ENCODE measurements around the gene MAGEL2. TPM values are rescaled to one million over a fixed set of nuclear protein-coding genes. Genes with fewer than 3 reads are reported as not detected.

The MAGEL2 gene
- total RNA-seq, 1 experiment from 2014 or later: not detected

- no peak overlapping the region for H3K4me2 ChIP-seq (ENCODE audit: low read length)
- ATAC-seq (peak; percentile 62), DNase-seq (ENCODE audit: low read depth, low spot score) (no peak)
- no peak overlapping the region for H2AFZ ChIP-seq (ENCODE audit: low read depth, low read length, poor library complexity, severe bottlenecking)
- BruUV-seq (replicated peaks): no TSS peak
- ChIA-PET POLR2A (no interaction called here), CTCF (interaction anchor here (1.1 kb wide), 1 partner anchor 131 kb away, joined by 6 read pairs; no protein-coding TSS in a partner anchor), RAD21 (ENCODE audit: low non-redundant PET in 1 of 2, low total read pairs in 2 of 2, uncharacterized antibody in 2 of 2, unreplicated experiment in 2 of 2) (no interaction called here)
- peak in 2 of 3 experiments; percentile 55 to 59; a peak in 4 of 6 replicates for TF ChIP-seq CTCF (IDR thresholded peaks at IDR 0.05 in 2 of 3, conservative IDR thresholded peaks at IDR 0.05 in 1 of 3; ENCODE audit: borderline replicate concordance in 1 of 3, insufficient read depth in 1 of 3, low read depth in 2 of 3, low read length in 2 of 3)
- TF ChIP-seq SIN3A (IDR thresholded peaks at IDR 0.05; ENCODE audit: low read depth): no peak
- no peaks in the 10 kb centered on the region for H3K9me3 ChIP-seq (ENCODE audit: control insufficient read depth in 1 of 2, insufficient read depth in 1 of 2, low read depth in 1 of 2, low read length in 2 of 2)
- intact Hi-C loops (cut with micrococcal nuclease): no loop called here
- H3K79me2 ChIP-seq (ENCODE audit: insufficient read depth, low read length): no peaks in the 10 kb centered on the region
- no peaks in the 10 kb centered on the region for H4K20me1 ChIP-seq (ENCODE audit: insufficient read depth)
- no peaks in the 10 kb centered on the region for H3K4me1 ChIP-seq (ENCODE audit: control insufficient read depth in 1 of 2, insufficient read depth in 2 of 2, low read length in 2 of 2)
- no peaks in the 10 kb centered on the region for H3K9me2 ChIP-seq (ENCODE audit: insufficient read depth)
- H3K27ac ChIP-seq (ENCODE audit: low read depth, low read length): no peak overlapping the region
- no peaks in the 10 kb centered on the region for H3K27me3 ChIP-seq (ENCODE audit: insufficient read depth, low read length)
- no peaks in the 10 kb centered on the region for H3K36me3 ChIP-seq (ENCODE audit: control insufficient read depth in 1 of 2, insufficient read depth in 2 of 2, low read length in 2 of 2)
- H3K9ac ChIP-seq (ENCODE audit: low read length): no peak overlapping the region
- H3K4me3 ChIP-seq (replicated peaks in 1 of 2; ENCODE audit: low read depth in 1 of 2, low read length in 2 of 2): no peak overlapping the region
Measured at GRCh38 chr15:23629234-23629805, 18.3 kb downstream of the MAGEL2 start.

DNA sequence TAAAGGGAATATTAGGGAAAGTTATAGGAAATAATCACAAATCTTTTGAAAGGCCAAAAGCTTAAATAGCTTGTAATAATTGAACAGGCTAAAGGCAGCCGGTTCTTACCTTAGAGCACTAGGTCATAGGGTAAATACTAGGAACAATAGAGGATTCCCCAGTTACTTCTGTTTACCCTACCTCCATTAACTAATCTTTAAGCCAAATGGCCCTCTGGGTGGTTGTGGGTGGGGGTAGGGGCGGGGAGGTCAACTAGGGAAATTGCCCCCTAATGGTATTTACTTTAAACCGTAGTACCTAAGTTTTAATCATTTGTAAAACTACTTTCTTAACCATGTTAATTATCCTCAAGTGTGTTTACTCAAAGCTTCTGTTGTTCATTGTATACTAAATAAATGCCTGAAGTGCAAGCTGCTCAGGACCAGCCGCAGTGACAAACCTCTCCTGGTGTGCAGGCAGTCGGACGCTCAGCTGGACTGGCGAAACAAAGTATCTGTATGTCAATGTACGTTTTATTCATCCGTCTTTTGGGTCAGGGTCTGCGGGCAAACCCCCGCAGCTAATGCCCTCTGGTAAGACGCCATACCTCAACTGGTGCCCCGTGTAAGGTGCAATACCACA is 18.9 kb downstream of the MAGEL2 start:
- ChIA-PET RAD21 (ENCODE audit: low non-redundant PET in 1 of 2, low total read pairs in 2 of 2, uncharacterized antibody in 2 of 2, unreplicated experiment in 2 of 2) (no interaction called here), CTCF (interaction anchor here (1.1 kb wide), 1 partner anchor 131 kb away, joined by 6 read pairs; no protein-coding TSS in a partner anchor), POLR2A (no interaction called here)
- H3K4me1 ChIP-seq (ENCODE audit: control insufficient read depth in 1 of 2, insufficient read depth in 2 of 2, low read length in 2 of 2): no peaks in the 10 kb centered on the region
- H3K27ac ChIP-seq (ENCODE audit: low read depth, low read length): no peak overlapping the region
- H4K20me1 ChIP-seq (ENCODE audit: insufficient read depth): no peaks in the 10 kb centered on the region
- no peak overlapping the region for H3K9ac ChIP-seq (ENCODE audit: low read length)
- no peaks in the 10 kb centered on the region for H3K79me2 ChIP-seq (ENCODE audit: insufficient read depth, low read length)
- no peak overlapping the region for H3K4me2 ChIP-seq (ENCODE audit: low read length)
- no peak overlapping the region for H2AFZ ChIP-seq (ENCODE audit: low read depth, low read length, poor library complexity, severe bottlenecking)
- ATAC-seq (0 out of 2 replicates have a peak, but pooled peaks have one; percentile 11), DNase-seq (ENCODE audit: low read depth, low spot score) (no peak)
- no peaks in the 10 kb centered on the region for H3K27me3 ChIP-seq (ENCODE audit: insufficient read depth, low read length)
- no TSS peak for BruUV-seq (replicated peaks)
- H3K9me2 ChIP-seq (ENCODE audit: insufficient read depth): no peaks in the 10 kb centered on the region
- H3K4me3 ChIP-seq (replicated peaks in 1 of 2; ENCODE audit: low read depth in 1 of 2, low read length in 2 of 2): no peak overlapping the region
- no peaks in the 10 kb centered on the region for H3K9me3 ChIP-seq (ENCODE audit: control insufficient read depth in 1 of 2, insufficient read depth in 1 of 2, low read depth in 1 of 2, low read length in 2 of 2)
- TF ChIP-seq RAD21 (IDR thresholded peaks at IDR 0.05; ENCODE audit: low read depth) (no peak), TCF7L2 (IDR thresholded peaks at IDR 0.05; ENCODE audit: borderline replicate concordance, extremely low read depth, insufficient read depth, insufficient read length) (no peak), YY1 (IDR thresholded peaks at IDR 0.05; ENCODE audit: extremely low read depth, insufficient replicate concordance, low read depth, low read length) (no peak), SIN3A (IDR thresholded peaks at IDR 0.05; ENCODE audit: low read depth) (no peak), ZFX (IDR thresholded peaks at IDR 0.05) (no peak), ZBTB33 (IDR thresholded peaks at IDR 0.05; ENCODE audit: extremely low read depth, insufficient replicate concordance, low read length) (no peak), SP1 (IDR thresholded peaks at IDR 0.05; ENCODE audit: low read depth) (no peak), EGR1 (IDR thresholded peaks at IDR 0.05; ENCODE audit: low read depth) (no peak)
- TF ChIP-seq, protein P1, sequence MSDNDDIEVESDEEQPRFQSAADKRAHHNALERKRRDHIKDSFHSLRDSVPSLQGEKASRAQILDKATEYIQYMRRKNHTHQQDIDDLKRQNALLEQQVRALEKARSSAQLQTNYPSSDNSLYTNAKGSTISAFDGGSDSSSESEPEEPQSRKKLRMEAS (IDR thresholded peaks at IDR 0.05): no peak
- H3K36me3 ChIP-seq (ENCODE audit: control insufficient read depth in 1 of 2, insufficient read depth in 2 of 2, low read length in 2 of 2): no peaks in the 10 kb centered on the region
- intact Hi-C loops (cut with micrococcal nuclease): no loop called here
